Measurements from ENCODE around the gene POLR3H.

DNA sequence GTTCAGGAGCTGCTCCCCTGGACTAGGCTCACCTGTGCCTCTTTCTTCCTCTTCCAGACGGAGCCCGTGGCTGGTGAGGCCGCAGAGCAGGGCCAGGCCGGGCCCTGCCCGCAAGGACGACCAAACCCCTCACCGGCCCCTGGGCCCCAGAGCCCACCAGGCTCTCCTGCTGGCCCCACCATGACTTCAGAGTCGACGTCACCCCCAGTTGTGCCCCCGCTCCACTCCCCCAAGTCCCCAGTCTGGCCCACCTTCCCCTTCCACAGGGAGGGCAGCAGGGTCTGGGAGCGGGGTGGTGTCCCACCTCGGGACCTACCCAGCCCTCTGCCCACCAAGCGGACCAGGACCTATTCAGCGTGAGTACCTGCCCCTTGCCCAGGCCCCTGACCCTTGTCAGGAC, 27.5 kb upstream of the POLR3H start:
- TF ChIP-seq, protein P1, sequence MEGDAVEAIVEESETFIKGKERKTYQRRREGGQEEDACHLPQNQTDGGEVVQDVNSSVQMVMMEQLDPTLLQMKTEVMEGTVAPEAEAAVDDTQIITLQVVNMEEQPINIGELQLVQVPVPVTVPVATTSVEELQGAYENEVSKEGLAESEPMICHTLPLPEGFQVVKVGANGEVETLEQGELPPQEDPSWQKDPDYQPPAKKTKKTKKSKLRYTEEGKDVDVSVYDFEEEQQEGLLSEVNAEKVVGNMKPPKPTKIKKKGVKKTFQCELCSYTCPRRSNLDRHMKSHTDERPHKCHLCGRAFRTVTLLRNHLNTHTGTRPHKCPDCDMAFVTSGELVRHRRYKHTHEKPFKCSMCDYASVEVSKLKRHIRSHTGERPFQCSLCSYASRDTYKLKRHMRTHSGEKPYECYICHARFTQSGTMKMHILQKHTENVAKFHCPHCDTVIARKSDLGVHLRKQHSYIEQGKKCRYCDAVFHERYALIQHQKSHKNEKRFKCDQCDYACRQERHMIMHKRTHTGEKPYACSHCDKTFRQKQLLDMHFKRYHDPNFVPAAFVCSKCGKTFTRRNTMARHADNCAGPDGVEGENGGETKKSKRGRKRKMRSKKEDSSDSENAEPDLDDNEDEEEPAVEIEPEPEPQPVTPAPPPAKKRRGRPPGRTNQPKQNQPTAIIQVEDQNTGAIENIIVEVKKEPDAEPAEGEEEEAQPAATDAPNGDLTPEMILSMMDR (IDR thresholded peaks at IDR 0.05): no peak
- TF ChIP-seq POLR2A (IDR thresholded peaks at IDR 0.05): no peak

Measured in adrenal gland (tissue), 5 donors.